Coronary artery (tissue), 2 donors: ENCODE results near the gene SPTBN4.
A peak's percentile ranks its signal among the peaks of the same experiment; 100 is the strongest.

Experiments
- DNase-seq: peaks from one replicate; pipeline ENCODE4 v3.0.0-alpha.2; 2017; ENCODE audit warnings: low spot score
- H3K27ac ChIP-seq, 2 donors: fragments of 200-600 bp; sonication (generic); one replicate each; pipeline ENCODE4 v1.5.1; 2016 to 2019
- H3K4me3 ChIP-seq: fragments of 200-600 bp; sonication (generic); 2 replicates; pipeline ENCODE4 v1.5.1; 2016; ENCODE audit warnings: mild to moderate bottlenecking, moderate library complexity
- CTCF ChIP-seq: fragments of 200-600 bp; sonication (generic); IDR thresholded peaks from one replicate; pipeline ENCODE4 v1.5.1; 2019; ENCODE audit warnings: antibody characterized with exemption

Gene SPTBN4

GRCh38 chr19:40603071-40603388 is 136.2 kb downstream of the SPTBN4 start:
- TF ChIP-seq CTCF = no peak
- DNase-seq = no peak
- H3K27ac ChIP-seq = peak overlapping the region; percentile 92 to 98
- H3K4me3 ChIP-seq = peak overlapping the region; percentile 92

- no peak for TF ChIP-seq CTCF
- Histone ChIP-seq H3K27ac (peak overlapping the region; percentile 92 to 98), H3K4me3 (peak overlapping the region; percentile 92)
- peak; percentile 99 for DNase-seq
Measured at GRCh38 chr19:40603389-40604170, 136.8 kb downstream of the SPTBN4 start.

GRCh38 chr19:40604171-40604646 is 137.4 kb downstream of the SPTBN4 start:
- peak overlapping the region; percentile 92 to 98 for H3K27ac ChIP-seq
- peak overlapping the region; percentile 92 for H3K4me3 ChIP-seq
- TF ChIP-seq CTCF = no peak
- no peak for DNase-seq

GRCh38 chr19:40604647-40605215 is 137.9 kb downstream of the SPTBN4 start:
- H3K4me3 ChIP-seq = peak overlapping the region; percentile 92

GRCh38 chr19:40605216-40605971 is 138.6 kb downstream of the SPTBN4 start:
- TF ChIP-seq CTCF = no peak
- peak overlapping the region; percentile 48 to 98 for H3K27ac ChIP-seq
- H3K4me3 ChIP-seq = peak overlapping the region; percentile 92
- peak; percentile 81 for DNase-seq

More at GRCh38 chr19:40604647-40605215, 137.9 kb downstream of the SPTBN4 start:
- DNase-seq = peak; percentile 76
- H3K27ac ChIP-seq = peak overlapping the region; percentile 48 to 98
- no peak for TF ChIP-seq CTCF

GRCh38 chr19:40607311-40608239 is 140.8 kb downstream of the SPTBN4 start:
- Histone ChIP-seq H3K4me3 (no peak overlapping the region), H3K27ac (peak overlapping the region in 1 of 2 donors; percentile 65)
- DNase-seq = no peak
- TF ChIP-seq CTCF = no peak
